H9 (cell line): ENCODE data around the gene COL8A1. TPM values are rescaled to one million over a fixed set of nuclear protein-coding genes. Genes with fewer than 3 reads are reported as not detected.

Experiments used
- DNase-seq: peaks from one replicate; pipeline ENCODE4 v3.0.0-alpha.2; 2017
- H2AFZ ChIP-seq: one replicate; pipeline ENCODE4 v1.6.1; 2013; ENCODE audit warnings: mild to moderate bottlenecking, low read length, control low read depth, moderate library complexity
- H2AK5ac ChIP-seq: 2 replicates; pipeline ENCODE4 v1.6.1; 2013; ENCODE audit warnings: low read length, control low read depth, mixed read lengths; ENCODE audit not compliant: insufficient read length
- H2BK120ac ChIP-seq: one replicate; pipeline ENCODE4 v1.6.1; 2013; ENCODE audit warnings: low read depth, mild to moderate bottlenecking, low read length, control low read depth, inconsistent platforms; ENCODE audit not compliant: poor library complexity, severe bottlenecking
- H2BK12ac ChIP-seq: 2 replicates; pipeline ENCODE4 v1.6.1; 2013; ENCODE audit warnings: low read length, control low read depth, mixed read lengths, low read depth; ENCODE audit not compliant: insufficient read length
- H2BK15ac ChIP-seq: 2 replicates; pipeline ENCODE4 v1.6.1; 2013; ENCODE audit warnings: low read depth, low read length, control low read depth
- H2BK20ac ChIP-seq: one replicate; pipeline ENCODE4 v1.6.1; 2013; ENCODE audit warnings: low read depth, mild to moderate bottlenecking, low read length, control low read depth, inconsistent platforms; ENCODE audit not compliant: poor library complexity, severe bottlenecking
- H2BK5ac ChIP-seq: 2 replicates; pipeline ENCODE4 v1.6.1; 2013; ENCODE audit warnings: low read length, control low read depth, mixed read lengths; ENCODE audit not compliant: insufficient read length
- H3K14ac ChIP-seq: 2 replicates; pipeline ENCODE4 v1.6.1; 2013; ENCODE audit warnings: low read length, control low read depth; ENCODE audit not compliant: insufficient read depth
- H3K18ac ChIP-seq: 2 replicates; pipeline ENCODE4 v1.6.1; 2013; ENCODE audit warnings: low read depth, mild to moderate bottlenecking, mixed read lengths, low read length, control low read depth; ENCODE audit not compliant: insufficient read length
- H3K23ac ChIP-seq: 2 replicates; pipeline ENCODE4 v1.6.1; 2013; ENCODE audit warnings: low read length, control low read depth, mixed read lengths, low read depth; ENCODE audit not compliant: insufficient read length
- H3K23me2 ChIP-seq: 2 replicates; pipeline ENCODE4 v1.6.1; 2013; ENCODE audit warnings: low read depth, mild to moderate bottlenecking, mixed read lengths, low read length, control low read depth; ENCODE audit not compliant: insufficient read length, poor library complexity, severe bottlenecking
- H3K27ac ChIP-seq: 2 replicates; pipeline ENCODE4 v1.5.1; 2013; ENCODE audit warnings: low read length, control low read depth, mixed read lengths, low read depth; ENCODE audit not compliant: insufficient read length
- H3K27me3 ChIP-seq: 2 replicates; pipeline ENCODE4 v1.6.1; 2013; ENCODE audit warnings: low read length, control low read depth, inconsistent platforms; ENCODE audit not compliant: insufficient read depth
- H3K4ac ChIP-seq: 2 replicates; pipeline ENCODE4 v1.6.1; 2013; ENCODE audit warnings: low read depth, mild to moderate bottlenecking, control low read depth, inconsistent platforms, low read length, moderate library complexity
- H3K4me1 ChIP-seq: 2 replicates; pipeline ENCODE4 v1.6.1; 2013; ENCODE audit warnings: low read length, control low read depth, inconsistent platforms; ENCODE audit not compliant: insufficient read depth
- H3K4me2 ChIP-seq: 2 replicates; pipeline ENCODE4 v1.6.1; 2013; ENCODE audit warnings: low read length, control low read depth, mixed read lengths; ENCODE audit not compliant: insufficient read length, insufficient read depth
- H3K56ac ChIP-seq: 2 replicates; pipeline ENCODE4 v1.6.1; 2013; ENCODE audit warnings: low read depth, mild to moderate bottlenecking, mixed read lengths, low read length, control low read depth; ENCODE audit not compliant: insufficient read length
- H3K79me1 ChIP-seq: 2 replicates; pipeline ENCODE4 v1.6.1; 2013; ENCODE audit warnings: low read depth, mild to moderate bottlenecking, moderate library complexity, low read length, control low read depth, inconsistent platforms; ENCODE audit not compliant: insufficient read depth, poor library complexity, severe bottlenecking
- H3K79me2 ChIP-seq: 2 replicates; pipeline ENCODE4 v1.6.1; 2013; ENCODE audit warnings: low read length, control low read depth, inconsistent platforms; ENCODE audit not compliant: insufficient read depth
- H3K9ac ChIP-seq: 2 replicates; pipeline ENCODE4 v1.6.1; 2013; ENCODE audit warnings: low read length, control low read depth, mixed read lengths; ENCODE audit not compliant: insufficient read length; ENCODE audit errors: extremely low read depth
- H3K9me3 ChIP-seq: one replicate; pipeline ENCODE4 v1.6.1; 2013; ENCODE audit warnings: low read depth, low read length, inconsistent platforms; ENCODE audit not compliant: control insufficient read depth
- H3T11ph ChIP-seq: one replicate; pipeline ENCODE4 v1.6.1; 2013; ENCODE audit warnings: mild to moderate bottlenecking, low read length, control low read depth, inconsistent platforms
- H4K20me1 ChIP-seq: one replicate; pipeline ENCODE4 v1.6.1; 2013; ENCODE audit not compliant: control insufficient read depth, insufficient read length, insufficient read depth
- H4K5ac ChIP-seq: 2 replicates; pipeline ENCODE4 v1.6.1; 2013; ENCODE audit warnings: low read depth, mild to moderate bottlenecking, mixed read lengths, low read length, control low read depth; ENCODE audit not compliant: insufficient read length
- H4K8ac ChIP-seq: replicated peaks from 2 replicates; pipeline ENCODE4 v1.6.1; 2013; ENCODE audit warnings: low read length, control low read depth, mixed read lengths, low read depth; ENCODE audit not compliant: insufficient read length
- H4K91ac ChIP-seq: 2 replicates; pipeline ENCODE4 v1.6.1; 2013; ENCODE audit warnings: low read depth, mild to moderate bottlenecking, moderate library complexity, mixed read lengths, low read length, control low read depth; ENCODE audit not compliant: insufficient read length
- H3K27ac Mint-ChIP-seq, 3 experiments: 2 replicates in 2 of 3; 3 replicates in 1 of 3; pipeline ENCODE4 v1.8.0; 2020 to 2021; ENCODE audit warnings: mixed read lengths in 3 of 3, mild to moderate bottlenecking in 1 of 3, moderate library complexity in 1 of 3
- H3K27me3 Mint-ChIP-seq: 2 replicates; pipeline ENCODE4 v1.8.0; 2021; ENCODE audit warnings: low read depth, mild to moderate bottlenecking, moderate library complexity, mixed read lengths
- H3K36me3 Mint-ChIP-seq, 3 experiments: 2 replicates in 2 of 3; 3 replicates in 1 of 3; pipeline ENCODE4 v1.8.0; 2020 to 2021; ENCODE audit warnings: low read depth in 3 of 3, mixed read lengths in 3 of 3; ENCODE audit not compliant: insufficient read depth in 1 of 3
- H3K4me1 Mint-ChIP-seq, 2 experiments: 2 replicates each; pipeline ENCODE4 v1.8.0; 2020; ENCODE audit warnings: mixed read lengths in 2 of 2
- H3K4me3 Mint-ChIP-seq, 2 experiments: 2 replicates in 1 of 2; 3 replicates in 1 of 2; pipeline ENCODE4 v1.8.0; 2020 to 2021; ENCODE audit warnings: mild to moderate bottlenecking in 2 of 2, mixed read lengths in 2 of 2, moderate library complexity in 1 of 2
- H3K9me3 Mint-ChIP-seq, 2 experiments: 2 replicates in 1 of 2; 3 replicates in 1 of 2; pipeline ENCODE4 v1.8.0; 2020; ENCODE audit warnings: mild to moderate bottlenecking in 2 of 2, mixed read lengths in 2 of 2, moderate library complexity in 1 of 2
- CTCF ChIP-seq: fragments of 200-600 bp; sonication (generic); conservative IDR thresholded peaks from 3 replicates; pipeline ENCODE4 v1.8.0; 2021; ENCODE audit warnings: antibody characterized with exemption, mild to moderate bottlenecking
- WGBS: extraction: QIAGEN DNeasy Blood & Tissue Kit; methylation state at CpG from one replicate; pipeline ENCODE4 v1.1.7; 2013; ENCODE audit warnings: missing lambda C conversion rate, low lambda C conversion rate, mixed read lengths; ENCODE audit not compliant: insufficient read length; ENCODE audit errors: extremely low coverage; 5-methylcytosine and 5-hydroxymethylcytosine counted together
- total RNA-seq: library from RNA; stranded (reverse); gene quantifications from 2 replicates; pipeline ENCODE4 v1.2.1, GENCODE V29; 2021

COL8A1 gene
- total RNA-seq, 1 experiment from 2014 or later, result 0.17 TPM

DNA sequence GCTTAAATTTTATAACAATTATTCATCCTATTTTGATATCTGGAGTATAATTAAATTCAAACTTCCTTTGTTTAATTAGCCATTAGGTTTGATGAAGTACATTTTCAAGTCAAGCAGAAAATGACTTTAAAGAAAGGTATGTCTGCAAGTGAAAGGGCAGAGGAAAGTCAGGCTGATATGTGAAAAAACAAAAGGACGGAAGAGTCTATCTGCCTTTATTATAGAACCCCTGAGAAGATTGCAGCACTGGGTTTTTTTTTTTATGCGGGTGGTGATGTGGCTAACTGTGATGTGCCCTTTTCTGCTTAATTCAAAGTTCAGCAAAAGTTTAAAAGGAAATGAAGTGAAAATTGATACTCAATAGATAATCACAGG lies 83.2 kb downstream of the COL8A1 start:
- Histone ChIP-seq H3K23ac (no peak overlapping the region), H4K5ac (no peak overlapping the region), H4K91ac (no peak overlapping the region), H3K56ac (no peak overlapping the region), H2BK15ac (no peak overlapping the region), H3K23me2 (no peaks in the 10 kb centered on the region), H3K4ac (no peak overlapping the region), H3K27ac (no peak overlapping the region), H2BK5ac (no peak overlapping the region), H3K79me2 (no peaks in the 10 kb centered on the region), H4K20me1 (no peaks in the 10 kb centered on the region), H3K9me3 (no peaks in the 10 kb centered on the region), H2BK120ac (no peak overlapping the region), H3K14ac (no peak overlapping the region), H3K18ac (no peak overlapping the region), H3K79me1 (no peaks in the 10 kb centered on the region), H2AFZ (no peak overlapping the region), H2BK20ac (no peak overlapping the region), H2BK12ac (no peak overlapping the region), H2AK5ac (no peak overlapping the region), H3K4me2 (no peak overlapping the region), H4K8ac (no peak overlapping the region), H3K4me1 (no peaks in the 10 kb centered on the region), H3K27me3 (no peaks in the 10 kb centered on the region), H3K9ac (no peak overlapping the region), H3T11ph (no peak overlapping the region)
- no peak for TF ChIP-seq CTCF
- Mint-ChIP-seq H3K4me3 (no peak overlapping the region), H3K27me3 (no peaks in the 10 kb centered on the region), H3K27ac (no peak overlapping the region), H3K36me3 (no peaks in the 10 kb centered on the region; a peak in 1 of 7 replicates), H3K9me3 (no peaks in the 10 kb centered on the region), H3K4me1 (peaks cover 13 to 15% of the 10 kb centered on the region in 2 experiments)
- DNase-seq, result no peak
- WGBS, result no CpG with 5 or more reads among the region's 2 CpGs
